Neural cell (in vitro differentiated cells): ENCODE measurements around the gene KCNQ5. TPM values are rescaled to one million over a fixed set of nuclear protein-coding genes. Genes with fewer than 3 reads are reported as not detected.

Source experiments
- H2AFZ ChIP-seq: fragments of 200-600, 300-800 bp; sonication (generic), shearing (Covaris generic); 2 replicates; pipeline ENCODE4 v1.6.0; 2014; ENCODE audit warnings: low read depth, mild to moderate bottlenecking, antibody characterized with exemption, low read length, moderate library complexity
- H3F3A ChIP-seq: fragments of 200-600 bp; shearing (Covaris generic); 2 replicates; pipeline ENCODE4 v1.6.1; 2016; ENCODE audit warnings: mild to moderate bottlenecking, moderate library complexity, mixed read lengths, antibody characterized with exemption, low read length; ENCODE audit not compliant: insufficient read depth, poor library complexity, severe bottlenecking
- H3K27ac ChIP-seq: fragments of 200-600, 300-800 bp; sonication (generic), shearing (Covaris generic); 2 replicates; pipeline ENCODE4 v1.5.1; 2014; ENCODE audit warnings: mild to moderate bottlenecking, low read length, moderate library complexity
- H3K27me3 ChIP-seq: fragments of 300-800, 200-600 bp; sonication (generic), shearing (Covaris generic); 2 replicates; pipeline ENCODE4 v1.6.0; 2014; ENCODE audit warnings: mild to moderate bottlenecking, low read depth, low read length, moderate library complexity; ENCODE audit not compliant: insufficient read depth
- H3K36me3 ChIP-seq: fragments of 300-800, 200-600 bp; sonication (generic), shearing (Covaris generic); 2 replicates; pipeline ENCODE4 v1.5.1; 2014; ENCODE audit warnings: mild to moderate bottlenecking, antibody characterized with exemption, low read length, moderate library complexity; ENCODE audit not compliant: insufficient read depth
- H3K4me2 ChIP-seq: fragments of 300-800, 200-600 bp; sonication (generic), shearing (Covaris generic); 2 replicates; pipeline ENCODE4 v1.6.0; 2014; ENCODE audit warnings: mild to moderate bottlenecking, low read length
- H3K4me3 ChIP-seq: fragments of 300-800, 200-600 bp; sonication (generic), shearing (Covaris generic); 2 replicates; pipeline ENCODE4 v1.5.1; 2014; ENCODE audit warnings: mild to moderate bottlenecking, low read length, moderate library complexity
- H3K79me2 ChIP-seq: fragments of 200-600 bp; shearing (Covaris generic); replicated peaks from 2 replicates; pipeline ENCODE4 v1.6.0; 2014; ENCODE audit warnings: mild to moderate bottlenecking, low read length, moderate library complexity; ENCODE audit not compliant: insufficient read depth
- H3K9ac ChIP-seq: fragments of 300-800, 200-600 bp; sonication (generic), shearing (Covaris generic); 2 replicates; pipeline ENCODE4 v1.6.1; 2016; ENCODE audit warnings: mild to moderate bottlenecking, low read length, mixed read lengths
- H3K9me2 ChIP-seq: fragments of 200-600 bp; shearing (Covaris generic); 2 replicates; pipeline ENCODE4 v1.6.1; 2016; ENCODE audit warnings: mild to moderate bottlenecking, low read length, mixed read lengths; ENCODE audit not compliant: insufficient read depth
- H3K9me3 ChIP-seq: fragments of 200-600, 300-800 bp; sonication (generic), shearing (Covaris generic); 2 replicates; pipeline ENCODE4 v1.6.1; 2016; ENCODE audit warnings: mild to moderate bottlenecking, mixed run types, low read length, moderate library complexity, mixed read lengths
- H4K20me1 ChIP-seq: fragments of 200-600 bp; shearing (Covaris generic); 2 replicates; pipeline ENCODE4 v1.6.1; 2016; ENCODE audit warnings: mild to moderate bottlenecking, mixed run types; ENCODE audit not compliant: insufficient read depth
- EP300 ChIP-seq: fragments of 450-650 bp; conservative IDR thresholded peaks from 2 replicates; pipeline ENCODE4 v1.6.1; 2014; ENCODE audit warnings: antibody characterized with exemption, mild to moderate bottlenecking, moderate library complexity; ENCODE audit not compliant: poor library complexity, severe bottlenecking
- EZH2 ChIP-seq: fragments of 200-600, 300-800 bp; shearing (Covaris generic), sonication (generic); IDR thresholded peaks from 2 replicates; pipeline ENCODE4 v1.6.1; 2014; ENCODE audit warnings: antibody characterized with exemption, low read length, borderline replicate concordance, mild to moderate bottlenecking; ENCODE audit not compliant: insufficient read depth, poor library complexity, severe bottlenecking
- MXI1 ChIP-seq: fragments of 450-650 bp; conservative IDR thresholded peaks from 2 replicates; pipeline ENCODE4 v1.6.1; 2014; ENCODE audit warnings: antibody characterized with exemption, mild to moderate bottlenecking; ENCODE audit not compliant: poor library complexity, severe bottlenecking
- POLR2AphosphoS5 ChIP-seq: IDR thresholded peaks from 2 replicates; pipeline ENCODE4 v1.6.1; 2012
- RAD21 ChIP-seq: fragments of 450-650 bp; conservative IDR thresholded peaks from 2 replicates; pipeline ENCODE4 v1.6.1; 2014; ENCODE audit warnings: antibody characterized with exemption, mild to moderate bottlenecking, moderate library complexity
- SMC3 ChIP-seq: fragments of 450-650 bp; conservative IDR thresholded peaks from 2 replicates; pipeline ENCODE4 v1.6.1; 2014; ENCODE audit warnings: antibody characterized with exemption, mild to moderate bottlenecking, moderate library complexity; ENCODE audit not compliant: poor library complexity
- TAF1 ChIP-seq: IDR thresholded peaks from 2 replicates; pipeline ENCODE4 v1.6.1; 2012; ENCODE audit warnings: low read depth
- polyA plus RNA-seq: library from polyadenylated mRNA; depleted of rRNA; stranded (reverse); fragments of >200 nt; gene quantifications from 2 replicates; pipeline ENCODE4 v1.2.3, GENCODE V29; 2014
- TF ChIP-seq, protein P1 (sequence below): IDR thresholded peaks from 2 replicates; pipeline ENCODE4 v1.6.1; 2012; ENCODE audit warnings: borderline replicate concordance
- TF ChIP-seq, protein P2 (sequence below): fragments of 450-650 bp; IDR thresholded peaks from 2 replicates; pipeline ENCODE4 v1.5.1; 2014; ENCODE audit warnings: antibody characterized with exemption, mild to moderate bottlenecking, moderate library complexity; ENCODE audit not compliant: poor library complexity, severe bottlenecking

The KCNQ5 gene
- polyA plus RNA-seq, 1 donor from 2014 or later: 0.30 TPM

DNA sequence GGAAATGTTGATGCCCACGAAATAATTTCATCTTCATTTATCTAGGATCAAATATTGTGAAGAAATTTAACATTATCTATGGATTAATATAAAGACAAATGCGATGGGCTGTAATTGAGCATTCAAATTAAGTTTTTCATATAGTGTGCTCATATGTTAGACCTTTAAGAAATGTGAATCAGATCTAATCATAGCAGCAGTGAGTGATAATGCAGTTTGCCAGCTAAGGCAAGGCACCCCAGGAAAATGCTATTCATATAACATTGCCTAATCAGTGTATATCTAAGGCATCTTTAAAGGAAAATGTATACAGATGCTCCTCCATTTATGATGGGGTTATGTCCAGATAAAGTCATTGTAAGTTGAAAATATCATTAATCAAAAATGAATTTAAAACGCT is 135.2 kb downstream of the KCNQ5 start:
- H3K9ac ChIP-seq: no peak overlapping the region
- no peak overlapping the region for H3K4me2 ChIP-seq
- no peaks in the 10 kb centered on the region for H3K79me2 ChIP-seq
- no peaks in the 10 kb centered on the region for H3K36me3 ChIP-seq
- no peaks in the 10 kb centered on the region for H3F3A ChIP-seq
- TF ChIP-seq TAF1: no peak
- TF ChIP-seq EP300: no peak
- TF ChIP-seq, protein P1, sequence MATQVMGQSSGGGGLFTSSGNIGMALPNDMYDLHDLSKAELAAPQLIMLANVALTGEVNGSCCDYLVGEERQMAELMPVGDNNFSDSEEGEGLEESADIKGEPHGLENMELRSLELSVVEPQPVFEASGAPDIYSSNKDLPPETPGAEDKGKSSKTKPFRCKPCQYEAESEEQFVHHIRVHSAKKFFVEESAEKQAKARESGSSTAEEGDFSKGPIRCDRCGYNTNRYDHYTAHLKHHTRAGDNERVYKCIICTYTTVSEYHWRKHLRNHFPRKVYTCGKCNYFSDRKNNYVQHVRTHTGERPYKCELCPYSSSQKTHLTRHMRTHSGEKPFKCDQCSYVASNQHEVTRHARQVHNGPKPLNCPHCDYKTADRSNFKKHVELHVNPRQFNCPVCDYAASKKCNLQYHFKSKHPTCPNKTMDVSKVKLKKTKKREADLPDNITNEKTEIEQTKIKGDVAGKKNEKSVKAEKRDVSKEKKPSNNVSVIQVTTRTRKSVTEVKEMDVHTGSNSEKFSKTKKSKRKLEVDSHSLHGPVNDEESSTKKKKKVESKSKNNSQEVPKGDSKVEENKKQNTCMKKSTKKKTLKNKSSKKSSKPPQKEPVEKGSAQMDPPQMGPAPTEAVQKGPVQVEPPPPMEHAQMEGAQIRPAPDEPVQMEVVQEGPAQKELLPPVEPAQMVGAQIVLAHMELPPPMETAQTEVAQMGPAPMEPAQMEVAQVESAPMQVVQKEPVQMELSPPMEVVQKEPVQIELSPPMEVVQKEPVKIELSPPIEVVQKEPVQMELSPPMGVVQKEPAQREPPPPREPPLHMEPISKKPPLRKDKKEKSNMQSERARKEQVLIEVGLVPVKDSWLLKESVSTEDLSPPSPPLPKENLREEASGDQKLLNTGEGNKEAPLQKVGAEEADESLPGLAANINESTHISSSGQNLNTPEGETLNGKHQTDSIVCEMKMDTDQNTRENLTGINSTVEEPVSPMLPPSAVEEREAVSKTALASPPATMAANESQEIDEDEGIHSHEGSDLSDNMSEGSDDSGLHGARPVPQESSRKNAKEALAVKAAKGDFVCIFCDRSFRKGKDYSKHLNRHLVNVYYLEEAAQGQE: no peak
- TF ChIP-seq, protein P2, sequence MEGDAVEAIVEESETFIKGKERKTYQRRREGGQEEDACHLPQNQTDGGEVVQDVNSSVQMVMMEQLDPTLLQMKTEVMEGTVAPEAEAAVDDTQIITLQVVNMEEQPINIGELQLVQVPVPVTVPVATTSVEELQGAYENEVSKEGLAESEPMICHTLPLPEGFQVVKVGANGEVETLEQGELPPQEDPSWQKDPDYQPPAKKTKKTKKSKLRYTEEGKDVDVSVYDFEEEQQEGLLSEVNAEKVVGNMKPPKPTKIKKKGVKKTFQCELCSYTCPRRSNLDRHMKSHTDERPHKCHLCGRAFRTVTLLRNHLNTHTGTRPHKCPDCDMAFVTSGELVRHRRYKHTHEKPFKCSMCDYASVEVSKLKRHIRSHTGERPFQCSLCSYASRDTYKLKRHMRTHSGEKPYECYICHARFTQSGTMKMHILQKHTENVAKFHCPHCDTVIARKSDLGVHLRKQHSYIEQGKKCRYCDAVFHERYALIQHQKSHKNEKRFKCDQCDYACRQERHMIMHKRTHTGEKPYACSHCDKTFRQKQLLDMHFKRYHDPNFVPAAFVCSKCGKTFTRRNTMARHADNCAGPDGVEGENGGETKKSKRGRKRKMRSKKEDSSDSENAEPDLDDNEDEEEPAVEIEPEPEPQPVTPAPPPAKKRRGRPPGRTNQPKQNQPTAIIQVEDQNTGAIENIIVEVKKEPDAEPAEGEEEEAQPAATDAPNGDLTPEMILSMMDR: no peak
- no peak for TF ChIP-seq RAD21
- no peak for TF ChIP-seq MXI1
- TF ChIP-seq EZH2: no peak
- no peak for TF ChIP-seq POLR2AphosphoS5
- TF ChIP-seq SMC3: no peak
- no peak overlapping the region for H2AFZ ChIP-seq
- no peaks in the 10 kb centered on the region for H4K20me1 ChIP-seq
- H3K4me3 ChIP-seq: no peak overlapping the region
- no peaks in the 10 kb centered on the region for H3K9me3 ChIP-seq
- H3K27me3 ChIP-seq: no peaks in the 10 kb centered on the region
- H3K27ac ChIP-seq: no peak overlapping the region
- H3K9me2 ChIP-seq: no peaks in the 10 kb centered on the region

DNA sequence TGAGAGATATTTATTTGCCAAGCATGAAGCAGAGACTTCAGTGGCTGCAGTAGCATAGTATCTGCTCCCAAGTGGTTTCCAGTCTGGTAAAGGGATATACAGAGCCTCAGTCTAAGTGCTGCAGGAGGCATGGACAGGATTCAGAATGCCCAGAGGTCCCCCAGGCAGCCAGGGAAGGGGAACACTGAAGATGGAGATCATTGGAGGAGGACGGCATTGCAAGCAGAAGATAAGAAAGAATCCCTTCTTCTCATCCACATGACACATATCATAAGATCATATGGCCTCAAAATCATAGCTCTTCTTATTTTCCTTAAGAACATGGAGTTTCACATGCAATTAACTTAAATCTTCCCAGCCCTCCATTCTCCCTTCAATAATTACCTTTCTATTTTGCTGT is 136.1 kb downstream of the KCNQ5 start:
- Histone ChIP-seq H2AFZ (no peak overlapping the region), H3K9me2 (no peaks in the 10 kb centered on the region), H3K9ac (no peak overlapping the region), H3K79me2 (no peaks in the 10 kb centered on the region), H3K27me3 (no peaks in the 10 kb centered on the region), H3K27ac (no peak overlapping the region), H3F3A (no peaks in the 10 kb centered on the region), H3K4me3 (no peak overlapping the region), H3K36me3 (no peaks in the 10 kb centered on the region), H3K4me2 (no peak overlapping the region), H4K20me1 (no peaks in the 10 kb centered on the region), H3K9me3 (no peaks in the 10 kb centered on the region)
- TF ChIP-seq SMC3: no peak
- TF ChIP-seq EP300: no peak

DNA sequence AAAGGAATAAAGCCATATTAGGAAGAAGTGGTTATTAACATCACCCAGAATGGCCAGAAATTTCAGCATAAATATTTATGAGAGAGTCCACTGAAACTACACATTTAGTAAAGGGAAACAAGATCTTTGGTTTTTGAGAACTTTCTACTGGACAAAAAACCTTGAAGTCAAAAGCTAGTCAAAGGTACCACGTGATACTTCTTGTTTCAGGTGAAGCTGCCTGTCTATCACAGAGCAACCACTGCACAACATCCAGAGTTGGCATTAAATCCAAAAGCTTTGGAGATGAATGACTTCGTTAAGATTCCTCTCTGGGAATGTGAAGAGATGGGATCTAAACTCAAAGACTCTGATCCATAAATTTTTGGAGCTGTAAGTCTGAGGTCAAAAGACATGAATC is 137.0 kb downstream of the KCNQ5 start:
- H3K4me3 ChIP-seq: no peak overlapping the region
- H3K9ac ChIP-seq: no peak overlapping the region
- no peaks in the 10 kb centered on the region for H3K9me2 ChIP-seq
- no peak for TF ChIP-seq TAF1
- no peak for TF ChIP-seq EP300
- TF ChIP-seq, protein P2: no peak
- TF ChIP-seq RAD21: no peak
- TF ChIP-seq, protein P1: no peak
- TF ChIP-seq EZH2: no peak
- TF ChIP-seq POLR2AphosphoS5: no peak
- TF ChIP-seq MXI1: no peak
- no peaks in the 10 kb centered on the region for H3K27me3 ChIP-seq
- H2AFZ ChIP-seq: no peak overlapping the region
- no peak overlapping the region for H3K27ac ChIP-seq
- no peaks in the 10 kb centered on the region for H3K79me2 ChIP-seq
- H3K4me2 ChIP-seq: no peak overlapping the region
- H3K36me3 ChIP-seq: no peaks in the 10 kb centered on the region
- no peaks in the 10 kb centered on the region for H4K20me1 ChIP-seq
- no peaks in the 10 kb centered on the region for H3F3A ChIP-seq
- H3K9me3 ChIP-seq: no peaks in the 10 kb centered on the region
